CD8-positive, alpha-beta memory T cell (primary cell): ENCODE results near the gene SMG9. TPM values are rescaled to one million over a fixed set of nuclear protein-coding genes. Genes with fewer than 3 reads are reported as not detected.
A peak's percentile ranks its signal among the peaks of the same experiment; 100 is the strongest.

Experiments
- CTCF ChIA-PET: fragments of 350-600 bp; sonication (Branson Sonifier 250); formaldehyde crosslinking; loops from one replicate; lab custom pipeline; 2021; ENCODE audit warnings: antibody characterized with exemption; lab: Charles Lee
- POLR2A ChIA-PET: fragments of 350-600 bp; sonication (Branson Sonifier 250); formaldehyde crosslinking; loops from one replicate; lab custom pipeline; 2021; ENCODE audit warnings: antibody characterized with exemption; lab: Charles Lee
- DNase-seq, 5 donors: peaks; one replicate each; pipeline versions ENCODE4 v3.0.0 to v3.0.0-alpha.2; 2020 to 2022; ENCODE audit warnings: mixed read lengths in 1 of 5
- H3K27ac ChIP-seq: one replicate; pipeline ENCODE4 v1.7.0; 2013; ENCODE audit warnings: low read depth, mild to moderate bottlenecking, low read length, moderate library complexity
- H3K27me3 ChIP-seq: 2 replicates; pipeline ENCODE4 v1.7.0; 2013; ENCODE audit warnings: low read length, mild to moderate bottlenecking; ENCODE audit not compliant: insufficient read depth, poor library complexity, severe bottlenecking
- H3K36me3 ChIP-seq: 2 replicates; pipeline ENCODE4 v1.7.0; 2013; ENCODE audit warnings: mild to moderate bottlenecking, low read length, moderate library complexity; ENCODE audit not compliant: insufficient read depth
- H3K4me1 ChIP-seq: 2 replicates; pipeline ENCODE4 v1.7.0; 2013; ENCODE audit warnings: mild to moderate bottlenecking, low read length, moderate library complexity; ENCODE audit not compliant: insufficient read depth
- H3K4me3 ChIP-seq: 2 replicates; pipeline ENCODE4 v1.7.0; 2013; ENCODE audit warnings: mild to moderate bottlenecking, low read length
- H3K9me3 ChIP-seq: 2 replicates; pipeline ENCODE4 v1.7.0; 2013; ENCODE audit warnings: mild to moderate bottlenecking, low read length
- H3K27ac Mint-ChIP-seq, 8 donors: one replicate each; pipeline ENCODE4 v1.8.0; 2020 to 2021; ENCODE audit warnings: mixed read lengths in 8 of 8, mild to moderate bottlenecking in 6 of 8, inconsistent platforms in 3 of 8, moderate library complexity in 3 of 8
- H3K27me3 Mint-ChIP-seq, 2 donors: one replicate each; pipeline ENCODE4 v1.8.0; 2020 to 2021; ENCODE audit warnings: mixed read lengths in 2 of 2, mild to moderate bottlenecking in 1 of 2, moderate library complexity in 1 of 2
- H3K36me3 Mint-ChIP-seq, 3 donors: one replicate each; pipeline ENCODE4 v1.8.0; 2020 to 2021; ENCODE audit warnings: mixed read lengths in 3 of 3, inconsistent platforms in 1 of 3, mild to moderate bottlenecking in 1 of 3
- H3K4me1 Mint-ChIP-seq, 3 donors: one replicate each; pipeline ENCODE4 v1.8.0; 2020 to 2021; ENCODE audit warnings: mixed read lengths in 3 of 3, inconsistent platforms in 1 of 3, mild to moderate bottlenecking in 1 of 3
- H3K4me3 Mint-ChIP-seq, 7 donors: one replicate each; pipeline ENCODE4 v1.8.0; 2020 to 2021; ENCODE audit warnings: mixed read lengths in 7 of 7, mild to moderate bottlenecking in 6 of 7, moderate library complexity in 4 of 7, inconsistent platforms in 2 of 7
- H3K9me3 Mint-ChIP-seq, 5 donors: one replicate each; pipeline ENCODE4 v1.8.0; 2020 to 2022; ENCODE audit warnings: mixed read lengths in 5 of 5, mild to moderate bottlenecking in 3 of 5, moderate library complexity in 2 of 5, inconsistent platforms in 1 of 5
- polyA plus RNA-seq: library from polyadenylated mRNA; unstranded; fragments of 300-500 nt; fragmentation: Illumina TruSeq; gene quantifications from one replicate; pipeline ENCODE4 v1.2.3, GENCODE V29; 2021
- total RNA-seq, 2 experiments: library from RNA; stranded (reverse); gene quantifications; one replicate each; pipeline ENCODE4 v1.2.3, GENCODE V29; 2021

SMG9 gene
- total RNA-seq (10 to 100 TPM; 85.8 to 91.3 TPM), polyA plus RNA-seq (11.0 TPM)

GRCh38 chr19:43754503-43755255 lies at the start of gene SMG9:
SMG9 (minus strand) TSS chr19:43754962; CDS start chr19:43750741, 4,221 bp downstream.
- Histone ChIP-seq H3K27me3 (no peaks in the 10 kb centered on the region), H3K4me1 (peaks cover 33% of the 10 kb centered on the region), H3K4me3 (peak within 1 kb of the TSS; percentile 99), H3K27ac (peak within 1 kb of the TSS; percentile 94), H3K9me3 (no peaks in the 10 kb centered on the region), H3K36me3 (peaks cover 9% of the 10 kb centered on the region)
- Mint-ChIP-seq H3K36me3 (peaks cover 0 to 32% (median 6%) of the 10 kb centered on the region in 3 donors), H3K4me1 (peaks cover 38 to 53% (median 45%) of the 10 kb centered on the region in 3 donors), H3K4me3 (peak within 1 kb of the TSS; percentile 92 to 98 (median 97)), H3K27ac (peak within 1 kb of the TSS; percentile 98 to 99 (median 98)), H3K9me3 (peaks cover 0 to 4% (median 0%) of the 10 kb centered on the region in 5 donors), H3K27me3 (peaks cover 0 to 5% of the 10 kb centered on the region in 2 donors)
- ChIA-PET CTCF (interaction anchor here (1.0 to 4.2 kb wide), 4 partner anchors 9 to 30 kb away, joined by 3 to 27 read pairs (median 8); no protein-coding TSS in a partner anchor), POLR2A (interaction anchor here (0.8 to 2.9 kb wide), 5 partner anchors 11 to 199 kb away, joined by 3 to 19 read pairs (median 7); partner anchors contain the start of gene KCNN4)
- peak; percentile 98 to 99 (median 99) for DNase-seq

- H3K27me3 Mint-ChIP-seq = peaks cover 11 to 14% of the 10 kb centered on the region in 2 donors
- H3K4me3 ChIP-seq = no peak overlapping the region
- H3K27ac ChIP-seq = no peak overlapping the region
- no peaks in the 10 kb centered on the region for H3K4me1 ChIP-seq
- no peaks in the 10 kb centered on the region for H3K36me3 ChIP-seq
- POLR2A ChIA-PET = no interaction called here
- no peak overlapping the region for H3K4me3 Mint-ChIP-seq
- H3K27ac Mint-ChIP-seq = peak overlapping the region in 1 of 8 donors; percentile 18
- H3K4me1 Mint-ChIP-seq = peaks cover 0 to 5% (median 3%) of the 10 kb centered on the region in 3 donors
- CTCF ChIA-PET = no interaction called here
- no peaks in the 10 kb centered on the region for H3K36me3 Mint-ChIP-seq
- H3K27me3 ChIP-seq = no peaks in the 10 kb centered on the region
- H3K9me3 ChIP-seq = no peaks in the 10 kb centered on the region
- DNase-seq = no peak
- H3K9me3 Mint-ChIP-seq = no peaks in the 10 kb centered on the region
Observed at GRCh38 chr19:43804432-43804831, 49.7 kb upstream of the SMG9 start.

- H3K4me1 Mint-ChIP-seq = peaks cover 6 to 22% (median 7%) of the 10 kb centered on the region in 3 donors
- Histone ChIP-seq H3K27ac (no peak within 1 kb of the TSS), H3K4me1 (peaks cover 7% of the 10 kb centered on the region), H3K4me3 (no peak within 1 kb of the TSS), H3K36me3 (no peaks in the 10 kb centered on the region), H3K9me3 (no peaks in the 10 kb centered on the region), H3K27me3 (no peaks in the 10 kb centered on the region)
- H3K27me3 Mint-ChIP-seq = peaks cover 10 to 12% of the 10 kb centered on the region in 2 donors
- POLR2A ChIA-PET = no interaction called here
- CTCF ChIA-PET = no interaction called here
- no peaks in the 10 kb centered on the region for H3K36me3 Mint-ChIP-seq
- peak within 1 kb of the TSS in 2 of 8 donors; percentile 70 to 92 for H3K27ac Mint-ChIP-seq
- peak within 1 kb of the TSS in 2 of 7 donors; percentile 11 to 24 for H3K4me3 Mint-ChIP-seq
- no peak for DNase-seq
- H3K9me3 Mint-ChIP-seq = peaks cover 0 to 2% (median 0%) of the 10 kb centered on the region in 5 donors
Observed at GRCh38 chr19:43802216-43802951, 47.6 kb upstream of the SMG9 start, which contains the start of gene LYPD5. LYPD5 (minus strand) TSS chr19:43802447; CDS start chr19:43802380, 67 bp downstream.

- Histone ChIP-seq H3K4me1 (peaks cover 7% of the 10 kb centered on the region), H3K4me3 (no peak overlapping the region), H3K9me3 (no peaks in the 10 kb centered on the region), H3K27me3 (no peaks in the 10 kb centered on the region), H3K36me3 (no peaks in the 10 kb centered on the region), H3K27ac (no peak overlapping the region)
- peak overlapping the region; percentile 72 to 83 (median 77) for H3K4me3 Mint-ChIP-seq
- H3K9me3 Mint-ChIP-seq = peaks cover 0 to 2% (median 0%) of the 10 kb centered on the region in 5 donors
- DNase-seq = no peak
- ChIA-PET CTCF (interaction anchor here (1.3 kb wide), 1 partner anchor 10 kb away, joined by 5 read pairs; no protein-coding TSS in a partner anchor), POLR2A (no interaction called here)
- peak overlapping the region in 1 of 8 donors; percentile 43 for H3K27ac Mint-ChIP-seq
- peaks cover 7 to 26% (median 10%) of the 10 kb centered on the region in 3 donors for H3K4me1 Mint-ChIP-seq
- H3K36me3 Mint-ChIP-seq = no peaks in the 10 kb centered on the region
- peaks cover 8 to 15% of the 10 kb centered on the region in 2 donors for H3K27me3 Mint-ChIP-seq
Observed at GRCh38 chr19:43799502-43800142, 44.9 kb upstream of the SMG9 start.

GRCh38 chr19:43798546-43799409 lies 44.0 kb upstream of the SMG9 start:
- Mint-ChIP-seq H3K4me3 (peak overlapping the region; percentile 72 to 83 (median 77)), H3K36me3 (no peaks in the 10 kb centered on the region), H3K27me3 (peaks cover 14 to 19% of the 10 kb centered on the region in 2 donors), H3K9me3 (peaks cover 0 to 2% (median 0%) of the 10 kb centered on the region in 5 donors), H3K27ac (peak overlapping the region in 5 of 8 donors; percentile 43 to 74 (median 56)), H3K4me1 (peaks cover 7 to 26% (median 10%) of the 10 kb centered on the region in 3 donors)
- H3K9me3 ChIP-seq = no peaks in the 10 kb centered on the region
- no peaks in the 10 kb centered on the region for H3K36me3 ChIP-seq
- ChIA-PET CTCF (interaction anchor here (1.3 kb wide), 1 partner anchor 11 kb away, joined by 5 read pairs; no protein-coding TSS in a partner anchor), POLR2A (no interaction called here)
- H3K27ac ChIP-seq = no peak overlapping the region
- peak in 4 of 5 donors; percentile 28 to 73 (median 40) for DNase-seq
- peak overlapping the region; percentile 55 for H3K4me3 ChIP-seq
- peaks cover 7% of the 10 kb centered on the region for H3K4me1 ChIP-seq
- no peaks in the 10 kb centered on the region for H3K27me3 ChIP-seq

GRCh38 chr19:43798026-43798545 lies 43.3 kb upstream of the SMG9 start:
- no peak for DNase-seq
- Mint-ChIP-seq H3K4me3 (peak overlapping the region; percentile 72 to 83 (median 77)), H3K4me1 (peaks cover 7 to 26% (median 10%) of the 10 kb centered on the region in 3 donors), H3K36me3 (no peaks in the 10 kb centered on the region), H3K27me3 (peaks cover 19 to 23% of the 10 kb centered on the region in 2 donors), H3K9me3 (peaks cover 0 to 2% (median 0%) of the 10 kb centered on the region in 5 donors), H3K27ac (peak overlapping the region in 2 of 8 donors; percentile 5 to 74)
- CTCF ChIA-PET = no interaction called here
- Histone ChIP-seq H3K27ac (no peak overlapping the region), H3K4me3 (peak overlapping the region; percentile 55), H3K9me3 (no peaks in the 10 kb centered on the region), H3K4me1 (peaks cover 7% of the 10 kb centered on the region), H3K36me3 (no peaks in the 10 kb centered on the region), H3K27me3 (no peaks in the 10 kb centered on the region)
- POLR2A ChIA-PET = no interaction called here
